Sigmoid colon (tissue), 7 donors: Measurements from ENCODE around the gene NGFR. TPM values are rescaled to one million over a fixed set of nuclear protein-coding genes. Genes with fewer than 3 reads are reported as not detected.
A peak's percentile ranks its signal among the peaks of the same experiment; 100 is the strongest.

ENCODE experiments used
- DNase-seq: peaks from one replicate; pipeline ENCODE4 v3.0.0-alpha.2; 2019
- H3K27ac ChIP-seq, 4 donors: fragments of 200-600 bp; sonication (generic); one replicate each; pipeline ENCODE4 v1.5.1; 2016 to 2019; ENCODE audit warnings: mild to moderate bottlenecking in 1 of 4
- H3K27me3 ChIP-seq, 3 donors: fragments of 200-600 bp; sonication (generic); one replicate each; pipeline ENCODE4 v1.5.1; 2019; ENCODE audit warnings: mild to moderate bottlenecking in 1 of 3
- H3K36me3 ChIP-seq, 4 donors: fragments of 200-600 bp; sonication (generic); one replicate each; pipeline ENCODE4 v1.5.1; 2016 to 2019
- H3K4me1 ChIP-seq, 4 donors: fragments of 200-600 bp; sonication (generic); one replicate each; pipeline ENCODE4 v1.5.1; 2017 to 2019
- H3K4me3 ChIP-seq, 4 donors: fragments of 200-600 bp; sonication (generic); one replicate each; pipeline ENCODE4 v1.5.1; 2017 to 2019; ENCODE audit warnings: mild to moderate bottlenecking in 2 of 4, moderate library complexity in 1 of 4
- H3K9me3 ChIP-seq, 4 donors: fragments of 200-600 bp in 3 of 4; sonication (generic) in 3 of 4; one replicate each; pipeline versions ENCODE4 v1.5.1 to v1.6.1; 2013 to 2019
- CTCF ChIP-seq, 4 experiments: fragments of 450-650 bp in 3 of 4; fragments of 200-600 bp in 1 of 4; IDR thresholded peaks; one replicate each; pipeline ENCODE4 v1.5.1; 2016 to 2019; ENCODE audit warnings: antibody characterized with exemption in 4 of 4, mild to moderate bottlenecking in 3 of 4, moderate library complexity in 2 of 4
- EP300 ChIP-seq, 4 donors: sonication (generic); formaldehyde crosslinking; IDR thresholded peaks; one replicate each; pipeline ENCODE4 v1.6.1; 2017; ENCODE audit warnings: antibody characterized with exemption in 4 of 4
- POLR2A ChIP-seq, 2 donors: fragments of 450-650 bp; IDR thresholded peaks; one replicate each; pipeline ENCODE4 v1.6.1; 2016; ENCODE audit warnings: antibody characterized with exemption in 2 of 2, mild to moderate bottlenecking in 2 of 2, moderate library complexity in 2 of 2
- POLR2AphosphoS5 ChIP-seq, 4 donors: sonication (generic); formaldehyde crosslinking; IDR thresholded peaks; one replicate each; pipeline ENCODE4 v1.6.1; 2017; ENCODE audit warnings: antibody characterized with exemption in 4 of 4
- WGBS, 2 donors: extraction: QIAGEN DNeasy Blood & Tissue Kit; methylation state at CpG; one replicate each; pipeline ENCODE4 v1.1.7; 2013; 5-methylcytosine and 5-hydroxymethylcytosine counted together
- intact Hi-C: fragments of 100-400 bp; cut with DNase I; formaldehyde crosslinking; loops from one replicate; pipeline ENCODE4 v1.15.1; 2023
- polyA plus RNA-seq, 3 donors: library from polyadenylated mRNA; stranded (reverse); fragments of 200-250 nt; gene quantifications; one replicate each; pipeline ENCODE4 v1.2.3, GENCODE V29; 2013
- total RNA-seq, 4 donors: library from RNA; depleted of rRNA; stranded (reverse); fragments of >200 nt; gene quantifications; one replicate each; pipeline ENCODE4 v1.1.0, GENCODE V29; 2016
- donor health status: healthy with polysubstance abuse.
- donor health status: Bipolar disorder and iron deficiency.
- donor health status: healthy.

Gene NGFR
- total and polyA plus RNA-seq, 7 donors, result 0.46 to 15.2 (median 6.9) TPM

DNA sequence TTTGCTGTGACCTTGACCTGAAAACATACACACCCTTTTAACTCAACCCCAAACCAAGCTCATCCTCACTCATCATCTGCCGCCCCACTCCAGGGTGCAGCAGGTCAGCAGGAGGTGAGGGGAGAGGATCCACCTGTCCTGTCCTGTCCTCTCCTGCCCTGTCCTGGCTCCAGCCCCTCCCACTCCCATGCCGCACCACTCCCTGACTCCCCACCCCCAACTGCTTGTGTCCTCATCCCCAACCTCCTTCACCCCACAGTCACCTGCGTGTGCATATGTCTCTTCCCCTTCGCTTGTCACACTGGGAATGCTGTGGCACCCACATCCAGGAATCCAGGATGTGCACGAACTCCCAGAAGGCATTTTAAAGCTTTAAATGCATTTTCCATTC is 15.6 kb downstream of the NGFR start:
- Histone ChIP-seq H3K4me1 (peaks cover 0 to 24% (median 21%) of the 10 kb centered on the region in 4 donors), H3K27me3 (peaks cover 0 to 7% (median 0%) of the 10 kb centered on the region in 3 donors), H3K4me3 (no peak overlapping the region), H3K9me3 (no peaks in the 10 kb centered on the region), H3K36me3 (no peaks in the 10 kb centered on the region), H3K27ac (no peak overlapping the region)
- TF ChIP-seq EP300 (IDR thresholded peaks at IDR 0.05) (no peak), CTCF (IDR thresholded peaks at IDR 0.05) (no peak), POLR2AphosphoS5 (IDR thresholded peaks at IDR 0.05) (no peak), POLR2A (IDR thresholded peaks at IDR 0.05) (no peak)
- 67 to 88% methylated on average over 5 of the region's 5 CpGs for WGBS, 2 donors
- intact Hi-C loops, result no loop called here
- no peak for DNase-seq

- H3K4me1 ChIP-seq, result peaks cover 0 to 35% (median 30%) of the 10 kb centered on the region in 4 donors
- 79 to 86% methylated on average over 16 of the region's 16 CpGs for WGBS, 2 donors
- TF ChIP-seq POLR2AphosphoS5 (IDR thresholded peaks at IDR 0.05) (no peak), CTCF (IDR thresholded peaks at IDR 0.05) (no peak), EP300 (IDR thresholded peaks at IDR 0.05) (no peak), POLR2A (IDR thresholded peaks at IDR 0.05) (no peak)
These were observed 16.7 kb downstream of the NGFR start for GRCh38 chr17:49511810-49512209.

DNA sequence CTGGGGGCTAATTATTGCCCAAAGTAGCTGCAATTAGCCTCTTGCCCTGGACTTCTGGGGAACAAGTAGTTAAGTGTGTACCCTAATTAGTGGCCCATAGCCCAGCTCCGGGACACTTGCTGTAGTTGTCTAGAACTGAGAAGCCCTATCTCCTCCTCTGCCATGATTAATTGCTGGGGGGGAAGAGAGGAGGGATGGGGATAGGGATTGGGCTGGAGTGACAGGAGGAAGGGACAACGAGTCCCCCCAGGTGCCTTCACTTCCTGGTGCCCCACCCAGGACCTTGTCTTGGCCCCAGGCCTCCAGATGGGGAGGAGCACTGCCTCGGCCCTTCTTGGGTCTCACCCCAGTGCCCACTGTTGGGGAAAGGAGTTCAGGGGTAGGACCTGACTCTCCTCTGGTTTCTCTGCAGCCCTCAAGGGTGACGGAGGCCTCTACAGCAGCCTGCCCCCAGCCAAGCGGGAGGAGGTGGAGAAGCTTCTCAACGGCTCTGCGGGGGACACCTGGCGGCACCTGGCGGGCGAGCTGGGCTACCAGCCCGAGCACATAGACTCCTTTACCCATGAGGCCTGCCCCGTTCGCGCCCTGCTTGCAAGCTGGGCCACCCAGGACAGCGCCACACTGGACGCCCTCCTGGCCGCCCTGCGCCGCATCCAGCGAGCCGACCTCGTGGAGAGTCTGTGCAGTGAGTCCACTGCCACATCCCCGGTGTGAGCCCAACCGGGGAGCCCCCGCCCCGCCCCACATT is 17.4 kb downstream of the NGFR start:
- Histone ChIP-seq H3K4me3 (no peak overlapping the region), H3K4me1 (peaks cover 0 to 36% (median 30%) of the 10 kb centered on the region in 4 donors), H3K9me3 (no peaks in the 10 kb centered on the region), H3K27me3 (peaks cover 0 to 7% (median 0%) of the 10 kb centered on the region in 3 donors), H3K27ac (no peak overlapping the region), H3K36me3 (no peaks in the 10 kb centered on the region)
- TF ChIP-seq POLR2A (IDR thresholded peaks at IDR 0.05) (no peak), POLR2AphosphoS5 (IDR thresholded peaks at IDR 0.05) (no peak), EP300 (IDR thresholded peaks at IDR 0.05) (no peak), CTCF (IDR thresholded peaks at IDR 0.05) (no peak)
- 81 to 86% methylated on average over 26 of the region's 26 CpGs for WGBS, 2 donors
- intact Hi-C loops, result no loop called here
- DNase-seq, result peak; percentile 60

More at GRCh38 chr17:49511810-49512209, 16.7 kb downstream of the NGFR start:
- intact Hi-C loops, result no loop called here
- H3K27me3 ChIP-seq, result peaks cover 0 to 7% (median 0%) of the 10 kb centered on the region in 3 donors
- DNase-seq, result no peak
- no peak overlapping the region for H3K4me3 ChIP-seq
- no peaks in the 10 kb centered on the region for H3K36me3 ChIP-seq
- no peaks in the 10 kb centered on the region for H3K9me3 ChIP-seq
- H3K27ac ChIP-seq, result no peak overlapping the region

DNA sequence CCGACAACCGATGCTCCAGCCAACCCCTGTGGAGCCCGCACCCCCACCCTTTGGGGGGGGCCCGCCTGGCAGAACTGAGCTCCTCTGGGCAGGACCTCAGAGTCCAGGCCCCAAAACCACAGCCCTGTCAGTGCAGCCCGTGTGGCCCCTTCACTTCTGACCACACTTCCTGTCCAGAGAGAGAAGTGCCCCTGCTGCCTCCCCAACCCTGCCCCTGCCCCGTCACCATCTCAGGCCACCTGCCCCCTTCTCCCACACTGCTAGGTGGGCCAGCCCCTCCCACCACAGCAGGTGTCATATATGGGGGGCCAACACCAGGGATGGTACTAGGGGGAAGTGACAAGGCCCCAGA is 17.9 kb downstream of the NGFR start:
- no peak overlapping the region for H3K27ac ChIP-seq
- peaks cover 0 to 36% (median 30%) of the 10 kb centered on the region in 4 donors for H3K4me1 ChIP-seq
- H3K27me3 ChIP-seq, result peaks cover 0 to 4% (median 0%) of the 10 kb centered on the region in 3 donors
- intact Hi-C loops, result no loop called here
- peak; percentile 63 for DNase-seq
- H3K4me3 ChIP-seq, result no peak overlapping the region
- H3K9me3 ChIP-seq, result no peaks in the 10 kb centered on the region
- 72 to 77% methylated on average over 6 of the region's 6 CpGs for WGBS, 2 donors
- H3K36me3 ChIP-seq, result no peaks in the 10 kb centered on the region
- no peak for TF ChIP-seq CTCF (IDR thresholded peaks at IDR 0.05)
- TF ChIP-seq POLR2AphosphoS5 (IDR thresholded peaks at IDR 0.05), result no peak
- TF ChIP-seq EP300 (IDR thresholded peaks at IDR 0.05), result no peak
- TF ChIP-seq POLR2A (IDR thresholded peaks at IDR 0.05), result no peak
